Cardiac muscle cell (in vitro differentiated cells and primary cell): ENCODE measurements around the gene GARIN5A. TPM values are rescaled to one million over a fixed set of nuclear protein-coding genes. Genes with fewer than 3 reads are reported as not detected.

Experiments used
- DNase-seq, 2 donors: peaks; one replicate each; pipeline versions ENCODE4 v3.0.0 to v3.0.0-alpha.2; 2010 to 2017; ENCODE audit warnings: low read depth in 1 of 2, low spot score in 1 of 2
- H3K27ac ChIP-seq: fragments of 200-600 bp; sonication (generic); 2 replicates; pipeline ENCODE4 v1.5.1; 2016
- H3K27me3 ChIP-seq: fragments of 200-600 bp; sonication (generic); 2 replicates; pipeline ENCODE4 v1.6.0; 2016; ENCODE audit warnings: control low read depth
- H3K36me3 ChIP-seq: fragments of 200-600 bp; sonication (generic); 2 replicates; pipeline ENCODE4 v1.5.1; 2016; ENCODE audit warnings: control low read depth
- H3K4me1 ChIP-seq: fragments of 200-600 bp; sonication (generic); 2 replicates; pipeline ENCODE4 v1.8.1; 2017; ENCODE audit warnings: low read depth, mild to moderate bottlenecking, mixed run types
- H3K4me3 ChIP-seq: fragments of 200-600 bp; sonication (generic); 2 replicates; pipeline ENCODE4 v1.5.1; 2016; ENCODE audit warnings: mild to moderate bottlenecking
- H3K9me3 ChIP-seq: fragments of 200-600 bp; sonication (generic); 2 replicates; pipeline ENCODE4 v1.5.1; 2017; ENCODE audit warnings: low read depth, mild to moderate bottlenecking, control low read depth
- CTCF ChIP-seq: IDR thresholded peaks from 2 replicates; pipeline ENCODE4 v1.5.1; 2012; ENCODE audit warnings: low read depth, mild to moderate bottlenecking, low read length
- polyA plus RNA-seq: library from polyadenylated mRNA; unstranded; fragments of >200 nt; fragmentation: Nextera tagmentation; extraction: Ambion mirVana; gene quantifications from 2 replicates; pipeline ENCODE4 v1.2.1, GENCODE V29; 2016
- total RNA-seq: library from RNA; depleted of rRNA; stranded (reverse); fragments of >200 nt; gene quantifications from 2 replicates; pipeline ENCODE4 v1.2.3, GENCODE V29; 2016

GARIN5A gene
- total and polyA plus RNA-seq, 2 experiments from 2014 or later = 7.7 to 9.3 TPM

- H3K27me3 ChIP-seq = no peaks in the 10 kb centered on the region
- TF ChIP-seq CTCF = no peak
- no peaks in the 10 kb centered on the region for H3K9me3 ChIP-seq
- no peak overlapping the region for H3K27ac ChIP-seq
- H3K36me3 ChIP-seq = peaks cover 8% of the 10 kb centered on the region
- DNase-seq = no peak
- no peak overlapping the region for H3K4me3 ChIP-seq
- H3K4me1 ChIP-seq = peaks cover 4% of the 10 kb centered on the region
Observed at GRCh38 chr19:50481351-50482149, 4.9 kb upstream of the GARIN5A start.

GRCh38 chr19:50480281-50481111 lies 3.8 kb upstream of the GARIN5A start:
- no peaks in the 10 kb centered on the region for H3K9me3 ChIP-seq
- peaks cover 4% of the 10 kb centered on the region for H3K4me1 ChIP-seq
- no peak for TF ChIP-seq CTCF
- H3K27me3 ChIP-seq = no peaks in the 10 kb centered on the region
- no peak overlapping the region for H3K27ac ChIP-seq
- H3K36me3 ChIP-seq = peaks cover 7% of the 10 kb centered on the region
- H3K4me3 ChIP-seq = no peak overlapping the region
- no peak for DNase-seq

GRCh38 chr19:50479761-50480251 lies 3.2 kb upstream of the GARIN5A start:
- peaks cover 7% of the 10 kb centered on the region for H3K36me3 ChIP-seq
- H3K4me3 ChIP-seq = no peak overlapping the region
- no peaks in the 10 kb centered on the region for H3K27me3 ChIP-seq
- H3K9me3 ChIP-seq = no peaks in the 10 kb centered on the region
- H3K4me1 ChIP-seq = peaks cover 4% of the 10 kb centered on the region
- TF ChIP-seq CTCF = no peak
- DNase-seq = no peak
- no peak overlapping the region for H3K27ac ChIP-seq

GRCh38 chr19:50478901-50479715 lies 2.5 kb upstream of the GARIN5A start:
- DNase-seq = peak; percentile 49 to 64
- H3K9me3 ChIP-seq = no peaks in the 10 kb centered on the region
- H3K27ac ChIP-seq = no peak overlapping the region
- peaks cover 4% of the 10 kb centered on the region for H3K4me1 ChIP-seq
- TF ChIP-seq CTCF = peak; percentile 60
- no peaks in the 10 kb centered on the region for H3K27me3 ChIP-seq
- peaks cover 7% of the 10 kb centered on the region for H3K36me3 ChIP-seq
- H3K4me3 ChIP-seq = no peak overlapping the region
